Stimulated activated CD4-positive, alpha-beta T cell treated with anti-CD3 and anti-CD28 coated beads, TNF-alpha, amount 100 ng/mL, for 48 hours (primary cell): ENCODE data around the gene VARS2.

ENCODE experiments used
- DNase-seq, 3 donors: peaks; one replicate each; pipeline ENCODE4 v3.0.0-alpha.2; 2020; ENCODE audit warnings: low read depth in 3 of 3

Gene VARS2

GRCh38 chr6:30884521-30885480 is 29.2 kb upstream of the VARS2 start:
- peak in 1 of 3 donors; percentile 59 for DNase-seq

- no peak for DNase-seq
Measured at GRCh38 chr6:30885481-30885998, 28.5 kb upstream of the VARS2 start.

GRCh38 chr6:30885999-30886896 is 27.8 kb upstream of the VARS2 start:
- no peak for DNase-seq

- no peak for DNase-seq
Measured at GRCh38 chr6:30886897-30887255, 27.2 kb upstream of the VARS2 start.

- DNase-seq = no peak
Measured at GRCh38 chr6:30887901-30888815, 25.9 kb upstream of the VARS2 start.

- DNase-seq = no peak
Measured at GRCh38 chr6:30888816-30889495, 25.1 kb upstream of the VARS2 start.

GRCh38 chr6:30889496-30889885 is 24.5 kb upstream of the VARS2 start:
- DNase-seq = no peak

- DNase-seq = no peak
Measured at GRCh38 chr6:30889921-30890645, 24.0 kb upstream of the VARS2 start.

- no peak for DNase-seq
Measured at GRCh38 chr6:30890646-30891449, 23.2 kb upstream of the VARS2 start.

- DNase-seq = no peak
Measured at GRCh38 chr6:30891450-30891723, 22.7 kb upstream of the VARS2 start.

GRCh38 chr6:30891816-30892538 is 22.1 kb upstream of the VARS2 start:
- no peak for DNase-seq

GRCh38 chr6:30893001-30893591 is 20.9 kb upstream of the VARS2 start:
- no peak for DNase-seq

GRCh38 chr6:30893666-30894065 is 20.4 kb upstream of the VARS2 start:
- DNase-seq = no peak

- DNase-seq = no peak
Measured at GRCh38 chr6:30894381-30894780, 19.7 kb upstream of the VARS2 start.

- DNase-seq = no peak
Measured at GRCh38 chr6:30894935-30895334, 19.1 kb upstream of the VARS2 start.

GRCh38 chr6:30895343-30895742 is 18.7 kb upstream of the VARS2 start:
- DNase-seq = no peak

GRCh38 chr6:30896541-30896940 is 17.5 kb upstream of the VARS2 start:
- no peak for DNase-seq

GRCh38 chr6:30897882-30898281 is 16.2 kb upstream of the VARS2 start:
- no peak for DNase-seq
